Mesendoderm (in vitro differentiated cells): Measurements from ENCODE around the gene DCUN1D2.

Experiments
- DNase-seq: peaks from one replicate; pipeline ENCODE4 v3.0.0; 2013
- H2AK5ac ChIP-seq: 2 replicates; pipeline ENCODE4 v1.6.1; 2013; ENCODE audit warnings: low read length, inconsistent platforms
- H2BK120ac ChIP-seq: 2 replicates; pipeline ENCODE4 v1.6.1; 2013; ENCODE audit warnings: low read depth, mild to moderate bottlenecking, low read length, moderate library complexity, mixed read lengths
- H2BK15ac ChIP-seq: replicated peaks from 2 replicates; pipeline ENCODE4 v1.6.1; 2013; ENCODE audit warnings: low read depth, mild to moderate bottlenecking, moderate library complexity
- H2BK5ac ChIP-seq: 2 replicates; pipeline ENCODE4 v1.6.1; 2013; ENCODE audit warnings: low read length, inconsistent platforms
- H3K18ac ChIP-seq: 2 replicates; pipeline ENCODE4 v1.6.1; 2013; ENCODE audit warnings: mild to moderate bottlenecking, low read length, mixed read lengths
- H3K23ac ChIP-seq: one replicate; pipeline ENCODE4 v1.6.1; 2013; ENCODE audit warnings: low read length
- H3K27ac ChIP-seq: 2 replicates; pipeline ENCODE4 v1.5.1; 2013; ENCODE audit warnings: low read depth, mild to moderate bottlenecking, inconsistent platforms, low read length, moderate library complexity
- H3K27me3 ChIP-seq: 2 replicates; pipeline ENCODE4 v1.6.1; 2013; ENCODE audit warnings: low read length, control low read depth, mild to moderate bottlenecking, inconsistent platforms; ENCODE audit not compliant: insufficient read depth, poor library complexity
- H3K36me3 ChIP-seq: 2 replicates; pipeline ENCODE4 v1.6.1; 2013; ENCODE audit warnings: low read length, inconsistent platforms; ENCODE audit not compliant: control insufficient read depth, insufficient read depth
- H3K4ac ChIP-seq: one replicate; pipeline ENCODE4 v1.6.1; 2013; ENCODE audit warnings: low read depth, mild to moderate bottlenecking, low read length, moderate library complexity
- H3K4me1 ChIP-seq: 2 replicates; pipeline ENCODE4 v1.6.1; 2013; ENCODE audit warnings: low read depth, low read length, inconsistent platforms; ENCODE audit not compliant: control insufficient read depth
- H3K4me2 ChIP-seq: 2 replicates; pipeline ENCODE4 v1.6.1; 2013; ENCODE audit warnings: low read length
- H3K4me3 ChIP-seq: 2 replicates; pipeline ENCODE4 v1.5.1; 2013; ENCODE audit warnings: mild to moderate bottlenecking, low read length
- H3K56ac ChIP-seq: one replicate; pipeline ENCODE4 v1.6.1; 2013; ENCODE audit warnings: low read length
- H3K79me1 ChIP-seq: 2 replicates; pipeline ENCODE4 v1.6.1; 2013; ENCODE audit warnings: low read length, inconsistent platforms
- H3K79me2 ChIP-seq: 2 replicates; pipeline ENCODE4 v1.6.1; 2013; ENCODE audit warnings: mild to moderate bottlenecking, low read length; ENCODE audit not compliant: control insufficient read depth, insufficient read depth
- H3K9ac ChIP-seq: 2 replicates; pipeline ENCODE4 v1.6.1; 2013; ENCODE audit warnings: low read length, inconsistent platforms
- H4K5ac ChIP-seq: one replicate; pipeline ENCODE4 v1.6.1; 2013; ENCODE audit warnings: low read length
- H4K8ac ChIP-seq: one replicate; pipeline ENCODE4 v1.6.1; 2013; ENCODE audit warnings: low read depth, mild to moderate bottlenecking, control low read depth, low read length, moderate library complexity
- WGBS: extraction: QIAGEN DNeasy Blood & Tissue Kit; methylation state at CpG from one replicate; pipeline ENCODE4 v1.1.7; 2013; ENCODE audit warnings: low lambda C conversion rate, missing lambda C conversion rate; ENCODE audit not compliant: insufficient coverage; ENCODE audit errors: extremely low coverage; 5-methylcytosine and 5-hydroxymethylcytosine counted together

DCUN1D2 gene

DNA sequence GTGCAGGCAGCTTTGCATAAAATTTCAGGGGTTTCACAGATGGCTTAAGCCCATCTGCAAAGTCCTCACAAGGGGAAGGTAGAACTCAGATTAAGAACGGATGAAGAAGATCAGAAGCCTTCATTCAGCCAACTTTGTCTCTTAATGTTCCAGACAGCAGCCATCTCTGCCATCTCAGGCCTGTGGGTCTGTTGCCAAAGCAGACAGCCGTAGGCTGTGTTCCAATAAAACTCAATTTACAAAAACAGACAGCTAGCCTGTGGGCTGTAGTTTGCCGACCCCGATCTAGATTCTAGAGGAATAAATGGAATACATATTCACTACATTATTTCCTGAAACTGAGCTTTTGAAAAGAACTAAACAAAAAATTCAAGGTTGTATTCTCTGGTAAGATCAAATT lies 3.8 kb downstream of the DCUN1D2 start:
- H3K9ac ChIP-seq: no peak overlapping the region
- H3K23ac ChIP-seq: no peak overlapping the region
- H3K27ac ChIP-seq: no peak overlapping the region
- peaks cover 9% of the 10 kb centered on the region for H3K4me1 ChIP-seq
- peaks cover 35% of the 10 kb centered on the region for H3K79me1 ChIP-seq
- H4K8ac ChIP-seq: no peak overlapping the region
- H2AK5ac ChIP-seq: no peak overlapping the region
- no peak overlapping the region for H3K56ac ChIP-seq
- no peak overlapping the region for H2BK5ac ChIP-seq
- H3K36me3 ChIP-seq: no peaks in the 10 kb centered on the region
- no peak overlapping the region for H3K4me2 ChIP-seq
- no peak overlapping the region for H4K5ac ChIP-seq
- no peak overlapping the region for H2BK120ac ChIP-seq
- no peak overlapping the region for H2BK15ac ChIP-seq
- H3K79me2 ChIP-seq: peaks cover 62% of the 10 kb centered on the region
- H3K27me3 ChIP-seq: no peaks in the 10 kb centered on the region
- no peak overlapping the region for H3K4ac ChIP-seq
- no peak for DNase-seq
- no peak overlapping the region for H3K4me3 ChIP-seq
- no CpG with 5 or more reads among the region's 4 CpGs for WGBS
- no peak overlapping the region for H3K18ac ChIP-seq

DNA sequence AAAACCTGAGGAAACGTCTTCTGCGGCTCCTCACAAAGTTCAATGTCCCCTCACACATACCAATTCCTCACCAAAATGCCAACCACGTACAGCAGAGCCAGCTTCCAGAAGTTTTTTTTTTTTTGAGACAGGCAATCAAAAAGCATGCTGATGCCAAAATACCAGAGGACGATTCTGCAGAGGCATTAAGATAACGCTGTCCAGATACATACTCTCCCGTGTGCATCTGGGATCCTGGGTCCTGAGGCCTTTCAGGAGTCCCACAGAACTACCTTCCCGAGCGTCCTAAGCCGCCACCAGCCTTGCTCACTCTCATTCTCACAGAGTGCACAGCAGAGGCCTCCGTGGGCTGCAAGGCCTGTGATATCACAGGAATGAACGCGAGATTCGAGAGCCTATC lies 5.0 kb downstream of the DCUN1D2 start:
- DNase-seq: no peak
- Histone ChIP-seq H3K27me3 (no peaks in the 10 kb centered on the region), H3K4me3 (no peak overlapping the region), H3K79me1 (peaks cover 35% of the 10 kb centered on the region), H2BK5ac (no peak overlapping the region), H3K4ac (no peak overlapping the region), H4K5ac (no peak overlapping the region), H3K4me1 (peaks cover 9% of the 10 kb centered on the region), H3K23ac (no peak overlapping the region), H3K18ac (no peak overlapping the region), H3K4me2 (no peak overlapping the region), H4K8ac (no peak overlapping the region), H2BK15ac (no peak overlapping the region), H3K9ac (no peak overlapping the region), H3K56ac (peak overlapping the region; percentile 25), H3K79me2 (peaks cover 60% of the 10 kb centered on the region), H3K36me3 (no peaks in the 10 kb centered on the region), H2AK5ac (no peak overlapping the region), H3K27ac (no peak overlapping the region), H2BK120ac (no peak overlapping the region)
- WGBS: no CpG with 5 or more reads among the region's 13 CpGs

DNA sequence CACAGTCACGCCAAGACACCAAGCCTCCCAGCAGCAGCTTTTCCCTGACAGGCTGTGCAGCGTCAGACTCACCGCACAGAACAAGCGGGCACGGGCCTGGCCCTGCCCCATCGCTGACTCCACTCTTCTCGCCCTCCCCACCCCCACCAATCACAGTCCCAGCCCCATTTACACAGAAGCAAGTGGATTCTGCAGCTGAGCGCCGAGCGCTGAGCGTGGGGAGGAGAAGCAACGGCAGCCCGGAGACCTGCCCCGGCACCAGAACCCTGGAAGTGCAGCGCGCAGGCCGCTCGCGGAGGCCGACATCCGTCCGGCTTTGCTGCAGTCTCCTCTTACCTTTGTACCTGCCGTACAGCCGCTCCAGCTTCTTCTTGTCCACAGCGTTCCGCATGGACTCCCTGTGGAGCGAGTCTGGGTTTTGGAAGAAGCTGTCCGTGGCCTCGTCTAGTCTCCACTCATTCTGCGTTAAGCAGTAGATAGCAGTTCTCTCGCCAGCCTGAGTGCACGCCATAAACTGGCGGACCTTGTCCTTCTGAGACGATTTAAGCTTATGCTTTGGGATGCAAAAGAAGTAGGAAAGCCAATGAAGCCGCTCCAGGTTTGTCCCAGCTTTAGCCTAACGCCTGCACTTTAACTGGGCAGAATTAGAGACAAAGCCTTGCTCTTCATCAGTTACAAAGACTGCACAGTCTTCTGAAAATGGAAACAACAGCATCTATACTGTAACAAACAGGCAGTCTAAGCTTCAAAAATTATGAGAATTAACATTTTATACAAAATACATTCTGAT lies 6.8 kb downstream of the DCUN1D2 start:
- Histone ChIP-seq H3K79me2 (peaks cover 48% of the 10 kb centered on the region), H2BK15ac (no peak overlapping the region), H3K27ac (no peak overlapping the region), H4K8ac (no peak overlapping the region), H3K4me3 (no peak overlapping the region), H2BK120ac (no peak overlapping the region), H3K36me3 (peaks cover 2% of the 10 kb centered on the region), H4K5ac (no peak overlapping the region), H3K56ac (no peak overlapping the region), H2BK5ac (no peak overlapping the region), H3K27me3 (no peaks in the 10 kb centered on the region), H3K18ac (no peak overlapping the region), H3K4me1 (peaks cover 6% of the 10 kb centered on the region), H3K79me1 (peaks cover 27% of the 10 kb centered on the region), H3K4ac (no peak overlapping the region), H3K9ac (no peak overlapping the region), H3K23ac (no peak overlapping the region), H3K4me2 (no peak overlapping the region), H2AK5ac (no peak overlapping the region)
- DNase-seq: no peak
- no CpG with 5 or more reads among the region's 36 CpGs for WGBS

DNA sequence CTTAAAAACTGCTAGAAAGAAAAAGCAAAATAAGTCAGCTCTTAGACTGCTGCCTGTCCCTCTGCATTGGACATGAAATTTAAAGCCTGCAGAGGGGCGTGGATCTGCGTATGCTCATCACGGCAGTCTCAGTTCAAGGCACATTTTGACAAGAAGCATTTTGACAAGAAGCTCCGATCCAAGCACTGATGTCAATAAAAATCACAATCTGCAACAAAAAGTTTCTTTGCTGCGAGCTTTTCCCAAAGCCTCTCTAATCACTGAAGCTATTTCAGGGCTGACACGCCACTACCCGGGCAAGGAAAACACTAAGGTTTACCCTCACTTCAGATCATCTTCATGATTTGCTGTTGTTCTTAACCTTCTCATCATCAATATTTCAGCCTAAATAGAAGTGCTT lies 7.4 kb downstream of the DCUN1D2 start:
- Histone ChIP-seq H3K27me3 (no peaks in the 10 kb centered on the region), H2AK5ac (no peak overlapping the region), H2BK120ac (no peak overlapping the region), H3K4me3 (no peak overlapping the region), H3K27ac (no peak overlapping the region), H2BK15ac (no peak overlapping the region), H2BK5ac (no peak overlapping the region), H3K4ac (no peak overlapping the region), H4K8ac (no peak overlapping the region), H3K23ac (no peak overlapping the region), H4K5ac (no peak overlapping the region), H3K4me2 (no peak overlapping the region), H3K79me1 (peaks cover 22% of the 10 kb centered on the region), H3K79me2 (peaks cover 42% of the 10 kb centered on the region), H3K56ac (no peak overlapping the region), H3K18ac (no peak overlapping the region), H3K36me3 (peaks cover 2% of the 10 kb centered on the region), H3K9ac (no peak overlapping the region), H3K4me1 (no peaks in the 10 kb centered on the region)
- no peak for DNase-seq
- WGBS: no CpG with 5 or more reads among the region's 7 CpGs

DNA sequence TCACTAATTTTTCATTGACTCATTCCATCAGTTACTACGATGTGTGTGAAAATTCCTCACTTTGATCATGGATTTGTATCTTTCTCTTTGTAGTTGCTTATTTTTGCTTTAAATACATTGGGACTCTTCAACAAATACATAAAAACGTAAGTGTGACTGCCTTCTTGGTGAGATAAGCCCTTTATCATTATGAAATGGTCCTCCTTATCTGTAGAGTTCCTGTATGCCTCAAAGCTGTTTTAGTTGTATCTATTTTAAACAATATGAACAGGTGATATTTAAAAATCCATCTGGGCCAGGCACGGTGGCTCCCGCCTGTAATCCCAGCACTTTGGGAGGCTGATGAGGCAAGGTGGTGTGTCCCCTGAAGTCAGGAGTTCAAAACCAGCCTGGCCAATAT lies 11.3 kb downstream of the DCUN1D2 start:
- Histone ChIP-seq H3K79me2 (peaks cover 12% of the 10 kb centered on the region), H3K56ac (no peak overlapping the region), H3K4me3 (no peak overlapping the region), H4K8ac (no peak overlapping the region), H3K79me1 (peaks cover 5% of the 10 kb centered on the region), H3K27me3 (no peaks in the 10 kb centered on the region), H4K5ac (no peak overlapping the region), H3K4me1 (no peaks in the 10 kb centered on the region), H3K4ac (no peak overlapping the region), H2BK120ac (no peak overlapping the region), H3K18ac (no peak overlapping the region), H2BK5ac (no peak overlapping the region), H3K27ac (no peak overlapping the region), H2AK5ac (no peak overlapping the region), H3K9ac (no peak overlapping the region), H3K36me3 (peaks cover 8% of the 10 kb centered on the region), H3K23ac (no peak overlapping the region), H3K4me2 (no peak overlapping the region), H2BK15ac (no peak overlapping the region)
- WGBS: no CpG with 5 or more reads among the region's 4 CpGs
- no peak for DNase-seq

DNA sequence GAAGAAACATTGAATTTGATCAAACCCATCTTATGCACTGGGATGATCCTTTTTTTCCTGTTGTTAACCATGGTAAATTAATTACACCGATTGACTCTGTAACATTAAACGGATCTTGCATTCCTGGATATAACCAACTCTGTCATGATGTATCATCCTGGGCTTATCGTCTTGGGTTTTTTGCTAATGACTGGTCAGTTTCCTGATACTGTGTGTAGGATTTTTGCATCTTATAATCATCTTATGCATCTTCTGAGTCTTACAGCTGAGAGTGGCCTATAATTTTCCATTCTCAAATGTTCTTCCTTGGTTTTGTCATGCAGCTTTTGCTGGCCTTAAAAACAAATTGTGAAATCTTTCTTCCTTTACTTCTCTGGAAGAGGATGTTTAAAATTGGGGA lies 12.8 kb downstream of the DCUN1D2 start:
- H3K4me2 ChIP-seq: no peak overlapping the region
- no peak overlapping the region for H3K23ac ChIP-seq
- no peak overlapping the region for H2BK5ac ChIP-seq
- H3K79me2 ChIP-seq: no peaks in the 10 kb centered on the region
- no peaks in the 10 kb centered on the region for H3K27me3 ChIP-seq
- H3K4me1 ChIP-seq: no peaks in the 10 kb centered on the region
- H3K4ac ChIP-seq: no peak overlapping the region
- H2BK15ac ChIP-seq: no peak overlapping the region
- no peak overlapping the region for H4K8ac ChIP-seq
- H3K9ac ChIP-seq: no peak overlapping the region
- no peak overlapping the region for H2BK120ac ChIP-seq
- DNase-seq: no peak
- H3K56ac ChIP-seq: no peak overlapping the region
- H3K18ac ChIP-seq: no peak overlapping the region
- no CpG with 5 or more reads among the region's 3 CpGs for WGBS
- peaks cover 10% of the 10 kb centered on the region for H3K36me3 ChIP-seq
- peaks cover 5% of the 10 kb centered on the region for H3K79me1 ChIP-seq
- no peak overlapping the region for H3K4me3 ChIP-seq
- H2AK5ac ChIP-seq: no peak overlapping the region
- no peak overlapping the region for H3K27ac ChIP-seq
- H4K5ac ChIP-seq: no peak overlapping the region
